HepG2 (cell line): ENCODE measurements around the gene GADD45A. TPM values are rescaled to one million over a fixed set of nuclear protein-coding genes. Genes with fewer than 3 reads are reported as not detected.
A peak's percentile ranks its signal among the peaks of the same experiment; 100 is the strongest.

Source experiments
- JUNB ChIP-seq: sonication (generic); formaldehyde crosslinking; IDR thresholded peaks from 2 replicates; pipeline ENCODE4 v1.8.0; 2022; ENCODE audit warnings: missing genetic modification reagents, mild to moderate bottlenecking, borderline replicate concordance
- KAT7 ChIP-seq: IDR thresholded peaks from 2 replicates; pipeline ENCODE4 v1.6.1; 2018; ENCODE audit warnings: borderline replicate concordance, missing compliant biosample characterization
- KAT8 ChIP-seq: IDR thresholded peaks from 2 replicates; pipeline ENCODE4 v1.6.1; 2016; ENCODE audit warnings: missing genetic modification reagents, missing compliant biosample characterization
- KDM1A ChIP-seq: IDR thresholded peaks from 2 replicates; pipeline ENCODE4 v1.6.1; 2016; ENCODE audit warnings: missing compliant biosample characterization
- KIAA2018 ChIP-seq: sonication (generic); formaldehyde crosslinking; IDR thresholded peaks from 2 replicates; pipeline ENCODE4 v1.5.0; 2020; ENCODE audit warnings: mild to moderate bottlenecking, missing genetic modification reagents, borderline replicate concordance
- MEIS1 ChIP-seq: sonication (generic); formaldehyde crosslinking; IDR thresholded peaks from 2 replicates; pipeline ENCODE4 v1.9.0; 2021; ENCODE audit warnings: mild to moderate bottlenecking, missing genetic modification reagents, moderate library complexity, borderline replicate concordance
- NFIB ChIP-seq: sonication (generic); formaldehyde crosslinking; IDR thresholded peaks from 2 replicates; pipeline ENCODE4 v1.9.0; 2021; ENCODE audit warnings: missing genetic modification reagents, mild to moderate bottlenecking, borderline replicate concordance
- RARG ChIP-seq: sonication (generic); formaldehyde crosslinking; IDR thresholded peaks from 2 replicates; pipeline ENCODE4 v1.4.0; 2020; ENCODE audit warnings: low read depth, mild to moderate bottlenecking, missing genetic modification reagents
- RXRA ChIP-seq: sonication (generic); formaldehyde crosslinking; IDR thresholded peaks from 2 replicates; pipeline ENCODE4 v1.5.1; 2020; ENCODE audit warnings: missing genetic modification reagents
- SOX13 ChIP-seq, 3 experiments: fragments of 450-650 bp in 1 of 3; sonication (generic) in 1 of 3; formaldehyde crosslinking in 1 of 3; IDR thresholded peaks in 2 of 3; conservative IDR thresholded peaks in 1 of 3; 2 replicates each; pipeline versions ENCODE4 v1.5.0 to v1.6.1; 2016 to 2020; ENCODE audit warnings: antibody characterized with exemption in 1 of 3, mild to moderate bottlenecking in 1 of 3, missing compliant biosample characterization in 1 of 3, missing genetic modification reagents in 1 of 3, moderate library complexity in 1 of 3
- TARDBP ChIP-seq: sonication (generic); formaldehyde crosslinking; IDR thresholded peaks from 2 replicates; pipeline ENCODE4 v1.8.0; 2022; ENCODE audit warnings: mild to moderate bottlenecking, missing genetic modification reagents
- YY1 ChIP-seq: IDR thresholded peaks from 2 replicates; pipeline ENCODE4 v1.6.1; 2011; ENCODE audit warnings: low read length, low read depth, moderate library complexity, mild to moderate bottlenecking; ENCODE audit not compliant: insufficient read depth, insufficient replicate concordance
- ZFP90 ChIP-seq: sonication (generic); formaldehyde crosslinking; IDR thresholded peaks from 2 replicates; pipeline ENCODE4 v1.8.0; 2022; ENCODE audit warnings: missing genetic modification reagents, mild to moderate bottlenecking, inconsistent platforms, borderline replicate concordance
- ZNF430 ChIP-seq: sonication (generic); formaldehyde crosslinking; IDR thresholded peaks from 2 replicates; pipeline ENCODE4 v1.9.0; 2021; ENCODE audit warnings: mild to moderate bottlenecking, missing genetic modification reagents
- ZNF557 ChIP-seq: sonication (generic); formaldehyde crosslinking; IDR thresholded peaks from 2 replicates; pipeline ENCODE4 v1.4.0; 2020; ENCODE audit warnings: missing genetic modification reagents
- ZNF605 ChIP-seq: sonication (generic); formaldehyde crosslinking; IDR thresholded peaks from 2 replicates; pipeline ENCODE4 v1.8.0; 2022; ENCODE audit warnings: mild to moderate bottlenecking, missing genetic modification reagents
- polyA plus RNA-seq, 8 experiments: library from polyadenylated mRNA; depleted of rRNA in 3 of 8; stranded (reverse) in 7 of 8; unstranded in 1 of 8; fragments of >200 nt; fragmentation: Illumina TruSeq in 4 of 8; extraction: Trizol in 4 of 8; gene quantifications; 2 replicates each; pipeline versions ENCODE4 v1.2.1 to v1.2.3, GENCODE V29; 2011 to 2016; ENCODE audit warnings: low read depth in 4 of 8, missing spikeins in 1 of 8, mixed read lengths in 1 of 8; ENCODE audit not compliant: insufficient read depth in 1 of 8
- total RNA-seq, 5 experiments: library from RNA; depleted of rRNA; stranded (reverse); fragments of >200 nt; fragmentation: Illumina TruSeq; extraction: Trizol; gene quantifications; 2 replicates each; pipeline ENCODE4 v1.2.3, GENCODE V29; 2016; ENCODE audit warnings: low read depth in 1 of 5
- TF ChIP-seq, protein P1 (sequence below): sonication (generic); formaldehyde crosslinking; IDR thresholded peaks from 2 replicates; pipeline ENCODE4 v1.4.0; 2020; ENCODE audit warnings: missing genetic modification reagents

GADD45A gene
- total and polyA plus RNA-seq, 2 of the 13 experiments (the other 11 are each of a cell fraction or from before 2014, with no cell fraction given): 33.2 to 46.2 TPM

DNA sequence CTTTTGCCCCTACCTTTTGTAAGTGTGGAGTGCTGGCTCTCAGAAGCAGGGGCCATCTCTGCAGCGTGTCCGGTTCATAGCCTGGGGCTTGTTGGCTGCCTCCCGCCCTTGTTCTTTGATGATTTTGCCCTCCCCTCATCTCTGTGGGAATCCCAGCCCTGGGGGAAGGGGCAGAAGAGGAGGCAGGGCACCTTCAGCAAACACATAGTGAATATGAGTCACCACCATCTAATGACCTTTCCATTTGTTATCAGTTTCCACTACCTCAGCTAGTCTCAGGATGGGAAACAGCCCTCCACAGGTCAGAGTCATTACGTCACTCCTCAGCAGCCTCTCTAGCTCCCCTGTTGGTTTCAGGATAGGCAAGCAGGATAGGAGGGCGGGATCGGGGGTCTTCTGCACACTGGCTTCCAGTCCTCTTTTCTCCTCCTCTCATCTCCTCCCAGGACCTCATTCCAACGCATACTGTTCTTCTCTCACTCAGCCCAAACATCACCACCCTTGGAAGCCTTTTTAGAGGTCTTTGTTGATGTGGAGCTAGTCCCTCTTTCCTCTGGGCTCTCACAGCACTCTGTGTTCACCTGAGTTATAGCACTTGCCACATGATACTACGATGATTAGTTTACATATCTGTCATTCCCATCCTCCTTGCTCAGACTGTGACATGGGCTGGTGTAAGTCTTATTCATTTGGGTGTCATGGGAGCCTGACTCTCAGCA lies 15.8 kb downstream of the GADD45A start (continued):
- TF ChIP-seq KIAA2018 (CRISPR knock-in tag) (no peak), JUNB (CRISPR knock-in tag) (peak; percentile 97), ZNF430 (CRISPR knock-in tag) (peak; percentile 23; the same call in 1 of the 2 replicates), KAT7 (CRISPR knock-in tag) (no peak), KAT8 (CRISPR knock-in tag) (peak; percentile 70), ZNF605 (CRISPR knock-in tag) (peak; percentile 75; the same call in 1 of the 2 replicates), RXRA (peak; percentile 81), MEIS1 (CRISPR knock-in tag) (no peak), ZFP90 (CRISPR knock-in tag) (peak; percentile 85), NFIB (no peak), ZNF557 (0 out of 2 replicates have a peak, but pooled peaks have one; percentile 32), TARDBP (CRISPR knock-in tag) (peak; percentile 84), YY1 (peak; percentile 17), KDM1A (CRISPR knock-in tag) (peak; percentile 85; the same call in 1 of the 2 replicates), SOX13 (IDR thresholded peaks at IDR 0.05) (0 out of 2 replicates have a peak, but pooled peaks have one; percentile 33), SOX13 (CRISPR knock-in tag; conservative IDR thresholded peaks at IDR 0.05 in 1 of 2, IDR thresholded peaks at IDR 0.05 in 1 of 2) (peak in 1 of 2 experiments; percentile 88; a peak in 2 of 4 replicates), RARG (CRISPR knock-in tag) (no peak)
- TF ChIP-seq, protein P1, sequence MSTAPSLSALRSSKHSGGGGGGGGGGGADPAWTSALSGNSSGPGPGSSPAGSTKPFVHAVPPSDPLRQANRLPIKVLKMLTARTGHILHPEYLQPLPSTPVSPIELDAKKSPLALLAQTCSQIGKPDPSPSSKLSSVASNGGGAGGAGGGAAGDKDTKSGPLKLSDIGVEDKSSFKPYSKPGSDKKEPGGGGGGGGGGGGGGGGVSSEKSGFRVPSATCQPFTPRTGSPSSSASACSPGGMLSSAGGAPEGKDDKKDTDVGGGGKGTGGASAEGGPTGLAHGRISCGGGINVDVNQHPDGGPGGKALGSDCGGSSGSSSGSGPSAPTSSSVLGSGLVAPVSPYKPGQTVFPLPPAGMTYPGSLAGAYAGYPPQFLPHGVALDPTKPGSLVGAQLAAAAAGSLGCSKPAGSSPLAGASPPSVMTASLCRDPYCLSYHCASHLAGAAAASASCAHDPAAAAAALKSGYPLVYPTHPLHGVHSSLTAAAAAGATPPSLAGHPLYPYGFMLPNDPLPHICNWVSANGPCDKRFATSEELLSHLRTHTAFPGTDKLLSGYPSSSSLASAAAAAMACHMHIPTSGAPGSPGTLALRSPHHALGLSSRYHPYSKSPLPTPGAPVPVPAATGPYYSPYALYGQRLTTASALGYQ (CRISPR knock-in tag): peak; percentile 80; the same call in 1 of the 2 replicates
- TF ChIP-seq, all 625 proteins: peak for 238
